K562 (cell line): Measurements from ENCODE around the gene VWA2. TPM values are rescaled to one million over a fixed set of nuclear protein-coding genes. Genes with fewer than 3 reads are reported as not detected.

Source experiments
- ATAC-seq: fragments of 200-7000 bp; cut with Tn5 transposase; 3 replicates; pipeline ENCODE4 v1.9.1; 2020; ENCODE audit warnings: moderate library complexity
- BruUV-seq: library from RNA; stranded (reverse); fragments of 400-500 nt; replicated peaks from 2 replicates; lab custom pipeline; 2021; lab: Mats Ljungman, UMichigan
- CTCF ChIA-PET: fragments of 300-600 bp; formaldehyde crosslinking; extraction: SDS; loops from one replicate; lab custom pipeline; 2021; ENCODE audit warnings: low intra/inter-chr PET ratio; lab: Yijun Ruan, JAX
- POLR2A ChIA-PET: fragments of 300-600, 350-650 bp; sonication (Branson Sonifier 250); formaldehyde crosslinking; extraction: SDS; loops from one replicate; lab custom pipeline; 2021; ENCODE audit warnings: antibody characterized with exemption, inconsistent platforms; lab: Yijun Ruan, JAX
- DNase-seq, 4 experiments: peaks; one replicate each; pipeline versions ENCODE4 v3.0.0 to v3.0.0-alpha.2; 2011 to 2018; ENCODE audit warnings: low spot score in 3 of 4, mixed read lengths in 3 of 4; ENCODE audit errors: extremely low read depth in 1 of 4
- FAIRE-seq: peaks from 2 replicates; lab custom pipeline; 2011; peaks lifted over from hg19 to GRCh38; lab: Jason Lieb, UNC
- H2AFZ ChIP-seq: 2 replicates; pipeline ENCODE4 v1.6.0; 2011; ENCODE audit warnings: low read depth, low read length, control low read depth, inconsistent platforms
- H3K27ac ChIP-seq: fragments of 200-600 bp; 3 replicates; pipeline ENCODE4 v1.8.0; 2011; ENCODE audit warnings: low read depth, mild to moderate bottlenecking, control low read depth, inconsistent platforms, low read length, moderate library complexity, mixed read lengths; ENCODE audit errors: extremely low read depth
- H3K27me3 ChIP-seq, 2 experiments: fragments of 300-600 bp in 1 of 2; 2 replicates in 1 of 2; 3 replicates in 1 of 2; pipeline versions ENCODE4 v1.6.0 to v1.8.0; 2011; ENCODE audit warnings: inconsistent platforms in 2 of 2, low read length in 2 of 2, mild to moderate bottlenecking in 1 of 2, mixed read lengths in 1 of 2, moderate library complexity in 1 of 2; ENCODE audit not compliant: control insufficient read depth in 2 of 2, insufficient read depth in 2 of 2
- H3K36me3 ChIP-seq: fragments of 300-600 bp; 3 replicates; pipeline ENCODE4 v1.8.0; 2011; ENCODE audit warnings: mild to moderate bottlenecking, low read length, inconsistent platforms; ENCODE audit not compliant: control insufficient read depth, insufficient read depth
- H3K4me1 ChIP-seq, 2 experiments: fragments of 200-600 bp in 1 of 2; replicated peaks in 1 of 2; 2 replicates in 1 of 2; 3 replicates in 1 of 2; pipeline versions ENCODE4 v1.5.1 to v1.8.0; 2011; ENCODE audit warnings: inconsistent platforms in 2 of 2, low read length in 2 of 2, mild to moderate bottlenecking in 1 of 2, mixed read lengths in 1 of 2, moderate library complexity in 1 of 2; ENCODE audit not compliant: control insufficient read depth in 2 of 2, insufficient read depth in 2 of 2
- H3K4me2 ChIP-seq: 2 replicates; pipeline ENCODE4 v1.6.1; 2011; ENCODE audit warnings: low read length, control low read depth, inconsistent platforms, mixed read lengths; ENCODE audit not compliant: insufficient read depth
- H3K4me3 ChIP-seq: fragments of 200-600 bp; sonication (generic), shearing (Covaris generic); 2 replicates; pipeline ENCODE4 v1.5.1; 2016; ENCODE audit warnings: control low read depth, inconsistent platforms
- H3K79me2 ChIP-seq: fragments of 200-600 bp; 3 replicates; pipeline ENCODE4 v1.8.0; 2011; ENCODE audit warnings: low read length, inconsistent platforms; ENCODE audit not compliant: control insufficient read depth, insufficient read depth
- H3K9ac ChIP-seq, 2 experiments: 2 replicates each; pipeline versions ENCODE4 v1.6.0 to v1.6.1; 2011; ENCODE audit warnings: low read depth in 2 of 2, low read length in 2 of 2, control low read depth in 1 of 2, inconsistent platforms in 1 of 2, mild to moderate bottlenecking in 1 of 2, mixed read lengths in 1 of 2; ENCODE audit not compliant: insufficient read depth in 1 of 2
- H3K9me1 ChIP-seq: one replicate; pipeline ENCODE4 v1.6.0; 2011; ENCODE audit warnings: inconsistent platforms, mild to moderate bottlenecking, low read length, moderate library complexity; ENCODE audit not compliant: control insufficient read depth, insufficient read depth
- H3K9me3 ChIP-seq: replicated peaks from 2 replicates; pipeline ENCODE4 v1.5.1; 2011; ENCODE audit warnings: low read depth, low read length, inconsistent platforms; ENCODE audit not compliant: control insufficient read depth, insufficient read depth
- H4K20me1 ChIP-seq: replicated peaks from 2 replicates; pipeline ENCODE4 v1.6.1; 2011; ENCODE audit warnings: low read length, inconsistent platforms, mixed read lengths; ENCODE audit not compliant: control insufficient read depth, insufficient read depth
- ATF6 ChIP-seq: sonication (generic); formaldehyde crosslinking; IDR thresholded peaks from 2 replicates; pipeline ENCODE4 v1.4.0; 2020; ENCODE audit warnings: mild to moderate bottlenecking, missing genetic modification reagents
- FOXK2 ChIP-seq, 2 experiments: fragments of 450-650 bp; IDR thresholded peaks in 1 of 2; conservative IDR thresholded peaks in 1 of 2; 2 replicates each; pipeline ENCODE4 v1.6.1; 2016; ENCODE audit warnings: low read depth in 2 of 2, mild to moderate bottlenecking in 1 of 2
- KAT8 ChIP-seq: fragments of 450-650 bp; IDR thresholded peaks from 2 replicates; pipeline ENCODE4 v1.6.1; 2016; ENCODE audit warnings: low read depth, mild to moderate bottlenecking
- MBD2 ChIP-seq: sonication (generic); IDR thresholded peaks from 2 replicates; pipeline ENCODE4 v1.6.1; 2016; ENCODE audit warnings: low read depth, borderline replicate concordance
- NR2C1 ChIP-seq, 2 experiments: fragments of 450-650 bp; IDR thresholded peaks; 2 replicates each; pipeline ENCODE4 v1.6.1; 2017; ENCODE audit warnings: mild to moderate bottlenecking in 2 of 2, antibody characterized with exemption in 1 of 2, inconsistent platforms in 1 of 2, missing compliant biosample characterization in 1 of 2, missing genetic modification characterization in 1 of 2
- PBX2 ChIP-seq, 2 experiments: IDR thresholded peaks in 1 of 2; conservative IDR thresholded peaks in 1 of 2; 2 replicates each; pipeline ENCODE4 v1.6.1; 2016; ENCODE audit warnings: low read depth in 2 of 2, mild to moderate bottlenecking in 1 of 2, missing compliant biosample characterization in 1 of 2, missing genetic modification characterization in 1 of 2, moderate library complexity in 1 of 2
- RBM39 ChIP-seq: fragments of 200-400 bp; formaldehyde crosslinking; optimal IDR thresholded peaks from 2 replicates; pipeline ENCODE3; 2018; ENCODE audit warnings: low read depth, low read length
- TBP ChIP-seq: optimal IDR thresholded peaks from 2 replicates; pipeline ENCODE3; 2011; ENCODE audit warnings: low read depth, low read length, improper control_type of control experiment
- THRB ChIP-seq: fragments of 450-650 bp; formaldehyde crosslinking; conservative IDR thresholded peaks from 2 replicates; pipeline ENCODE4 v1.4.0; 2022; ENCODE audit warnings: mild to moderate bottlenecking, missing genetic modification characterization
- ZNF174 ChIP-seq: fragments of 250-450 bp; sonication (Bioruptor Pico); IDR thresholded peaks from 2 replicates; pipeline ENCODE4 v1.4.0; 2020; ENCODE audit warnings: mild to moderate bottlenecking
- WGBS: fragments of 100-300 bp; shearing (Covaris generic); methylation state at CpG from one replicate; pipeline ENCODE4 v1.1.6; 2016; ENCODE audit warnings: low coverage, mixed read lengths; ENCODE audit not compliant: insufficient coverage; ENCODE audit errors: missing lambda C conversion rate; 5-methylcytosine and 5-hydroxymethylcytosine counted together
- in situ Hi-C: fragments of 300-500 bp; cut with MboI; formaldehyde crosslinking; loops from 4 replicates; pipeline ENCODE4 v1.15.0; 2018; ENCODE audit warnings: inconsistent platforms, mixed read lengths
- intact Hi-C: fragments of 100-400 bp; cut with micrococcal nuclease; formaldehyde crosslinking; loops from 2 replicates; pipeline ENCODE4 v1.14.2; 2022
- polyA plus RNA-seq, 8 experiments: library from polyadenylated mRNA; depleted of rRNA in 4 of 8; stranded (reverse) in 5 of 8; unstranded in 3 of 8; fragments of >200 nt; fragmentation: Nextera tagmentation in 2 of 8; fragmentation: Illumina TruSeq in 1 of 8; extraction: Ambion mirVana in 2 of 8; extraction: Trizol in 1 of 8; gene quantifications; 2 replicates each; pipeline versions ENCODE4 v1.2.1 to v1.2.3, GENCODE V29; 2011 to 2014; ENCODE audit warnings: inconsistent platforms in 1 of 8, missing spikeins in 1 of 8
- total RNA-seq, 7 experiments: library from RNA; depleted of rRNA in 6 of 7; stranded (reverse); fragments of >200 nt in 6 of 7; fragmentation: Illumina TruSeq in 2 of 7; extraction: Trizol in 2 of 7; gene quantifications; 2 replicates each; pipeline versions ENCODE4 v1.2.1 to v1.2.3, GENCODE V29; 2011 to 2021; ENCODE audit warnings: low replicate concordance in 1 of 7

The VWA2 gene
- total and polyA plus RNA-seq, 9 of the 15 experiments (the other 6 are each of a cell fraction or from before 2014, with no cell fraction given): not detected

- TF ChIP-seq THRB (CRISPR knock-in tag): no peak
- TF ChIP-seq TBP: no peak
- TF ChIP-seq ATF6 (CRISPR knock-in tag): no peak
These were observed 65.7 kb downstream of the VWA2 start (continued) for GRCh38 chr10:114304571-114305421.

GRCh38 chr10:114305521-114305925 lies 66.5 kb downstream of the VWA2 start:
- H3K27ac ChIP-seq: no peak overlapping the region
- H3K4me1 ChIP-seq: no peaks in the 10 kb centered on the region
- FAIRE-seq (no peak), ATAC-seq (no peak), DNase-seq (no peak)
- H3K4me2 ChIP-seq: no peak overlapping the region
- H3K9ac ChIP-seq: no peak overlapping the region
- POLR2A ChIA-PET: no interaction called here
- H3K9me3 ChIP-seq: no peaks in the 10 kb centered on the region
- no peak for TF ChIP-seq FOXK2 (conservative IDR thresholded peaks at IDR 0.05 in 1 of 2, IDR thresholded peaks at IDR 0.05 in 1 of 2; ENCODE audit: low read depth in 2 of 2)
- TF ChIP-seq MBD2: no peak
- no peak for TF ChIP-seq NR2C1 (IDR thresholded peaks at IDR 0.05)
- no peak for TF ChIP-seq NR2C1 (tag; IDR thresholded peaks at IDR 0.05)
- no peak for TF ChIP-seq PBX2 (CRISPR knock-in tag; IDR thresholded peaks at IDR 0.05; ENCODE audit: low read depth)
- no peak for TF ChIP-seq PBX2 (tag; conservative IDR thresholded peaks at IDR 0.05; ENCODE audit: low read depth)
- TF ChIP-seq KAT8: no peak
- no peak for TF ChIP-seq RBM39
- no peak for TF ChIP-seq ZNF174
- H3K79me2 ChIP-seq: no peaks in the 10 kb centered on the region
- CTCF ChIA-PET: no interaction called here
- in situ Hi-C loops: no loop called here
- H4K20me1 ChIP-seq: no peaks in the 10 kb centered on the region
- no peaks in the 10 kb centered on the region for H3K9me1 ChIP-seq
- intact Hi-C loops: loop anchor here (2.0 to 10.0 kb wide), 3 partner anchors 131 to 601 kb away; no protein-coding TSS in a partner anchor
- H3K36me3 ChIP-seq: no peaks in the 10 kb centered on the region
- no CpG with 5 or more reads among the region's 18 CpGs for WGBS
- H3K27me3 ChIP-seq: peaks cover 0 to 12% of the 10 kb centered on the region in 2 experiments; a peak in 3 of 5 replicates
- H2AFZ ChIP-seq: no peak overlapping the region
- no TSS peak for BruUV-seq
- no peak overlapping the region for H3K4me3 ChIP-seq
